ENCODE data around the gene CHST11.

The CHST11 gene

GRCh38 chr12:104718304-104718929, 261.7 kb downstream of the CHST11 start:
- no peaks in the 10 kb centered on the region for H3K36me3 ChIP-seq (ENCODE audit: control insufficient read depth in 1 of 2, insufficient read depth in 2 of 2, low read length in 2 of 2)
- H3K4me1 ChIP-seq (ENCODE audit: control insufficient read depth in 1 of 2, insufficient read depth in 2 of 2, low read length in 2 of 2), result peaks cover 13 to 22% of the 10 kb centered on the region in 2 donors
- no peak overlapping the region for H3K4me3 ChIP-seq (ENCODE audit: low read depth in 1 of 2, low read length in 2 of 2)
- H3K9me3 ChIP-seq (ENCODE audit: control insufficient read depth in 1 of 2, low read length in 2 of 2), result no peaks in the 10 kb centered on the region
- no peaks in the 10 kb centered on the region for H3K27me3 ChIP-seq (ENCODE audit: control insufficient read depth in 1 of 2, insufficient read depth in 2 of 2, low read length in 2 of 2)
- H3K9ac ChIP-seq (ENCODE audit: low read depth in 1 of 2, low read length in 2 of 2), result no peak overlapping the region
- no peak overlapping the region for H3K27ac ChIP-seq (ENCODE audit: low read depth, low read length)

- Histone ChIP-seq H3K27me3 (ENCODE audit: control insufficient read depth in 1 of 2, insufficient read depth in 2 of 2, low read length in 2 of 2) (no peaks in the 10 kb centered on the region), H3K9ac (ENCODE audit: low read depth in 1 of 2, low read length in 2 of 2) (peak overlapping the region in 1 of 2 donors; percentile 17), H3K9me3 (ENCODE audit: control insufficient read depth in 1 of 2, low read length in 2 of 2) (no peaks in the 10 kb centered on the region), H3K4me1 (ENCODE audit: control insufficient read depth in 1 of 2, insufficient read depth in 2 of 2, low read length in 2 of 2) (peaks cover 13 to 22% of the 10 kb centered on the region in 2 donors), H3K27ac (ENCODE audit: low read depth, low read length) (peak overlapping the region; percentile 55), H3K4me3 (ENCODE audit: low read depth in 1 of 2, low read length in 2 of 2) (peak overlapping the region; percentile 43 to 50), H3K36me3 (ENCODE audit: control insufficient read depth in 1 of 2, insufficient read depth in 2 of 2, low read length in 2 of 2) (no peaks in the 10 kb centered on the region)
These were observed 263.1 kb downstream of the CHST11 start for GRCh38 chr12:104719700-104720338.

- H3K27ac ChIP-seq (ENCODE audit: low read depth, low read length), result peak overlapping the region; percentile 55
- H3K4me1 ChIP-seq (ENCODE audit: control insufficient read depth in 1 of 2, insufficient read depth in 2 of 2, low read length in 2 of 2), result peaks cover 13 to 22% of the 10 kb centered on the region in 2 donors
- no peaks in the 10 kb centered on the region for H3K36me3 ChIP-seq (ENCODE audit: control insufficient read depth in 1 of 2, insufficient read depth in 2 of 2, low read length in 2 of 2)
- H3K4me3 ChIP-seq (ENCODE audit: low read depth in 1 of 2, low read length in 2 of 2), result peak overlapping the region; percentile 43 to 50
- H3K9me3 ChIP-seq (ENCODE audit: control insufficient read depth in 1 of 2, low read length in 2 of 2), result no peaks in the 10 kb centered on the region
- H3K9ac ChIP-seq (ENCODE audit: low read depth in 1 of 2, low read length in 2 of 2), result peak overlapping the region; percentile 33 to 37
- H3K27me3 ChIP-seq (ENCODE audit: control insufficient read depth in 1 of 2, insufficient read depth in 2 of 2, low read length in 2 of 2), result no peaks in the 10 kb centered on the region
These were observed 263.7 kb downstream of the CHST11 start for GRCh38 chr12:104720339-104721038.

GRCh38 chr12:104721039-104721405, 264.3 kb downstream of the CHST11 start:
- no peaks in the 10 kb centered on the region for H3K9me3 ChIP-seq (ENCODE audit: control insufficient read depth in 1 of 2, low read length in 2 of 2)
- peak overlapping the region; percentile 16 for H3K27ac ChIP-seq (ENCODE audit: low read depth, low read length)
- H3K9ac ChIP-seq (ENCODE audit: low read depth in 1 of 2, low read length in 2 of 2), result peak overlapping the region; percentile 33 to 37
- H3K4me1 ChIP-seq (ENCODE audit: control insufficient read depth in 1 of 2, insufficient read depth in 2 of 2, low read length in 2 of 2), result peaks cover 13 to 22% of the 10 kb centered on the region in 2 donors
- H3K36me3 ChIP-seq (ENCODE audit: control insufficient read depth in 1 of 2, insufficient read depth in 2 of 2, low read length in 2 of 2), result no peaks in the 10 kb centered on the region
- H3K4me3 ChIP-seq (ENCODE audit: low read depth in 1 of 2, low read length in 2 of 2), result peak overlapping the region in 1 of 2 donors; percentile 1
- no peaks in the 10 kb centered on the region for H3K27me3 ChIP-seq (ENCODE audit: control insufficient read depth in 1 of 2, insufficient read depth in 2 of 2, low read length in 2 of 2)

GRCh38 chr12:104721936-104722335, 265.2 kb downstream of the CHST11 start:
- H3K4me1 ChIP-seq (ENCODE audit: control insufficient read depth in 1 of 2, insufficient read depth in 2 of 2, low read length in 2 of 2), result peaks cover 15 to 22% of the 10 kb centered on the region in 2 donors
- no peaks in the 10 kb centered on the region for H3K9me3 ChIP-seq (ENCODE audit: control insufficient read depth in 1 of 2, low read length in 2 of 2)
- no peak overlapping the region for H3K4me3 ChIP-seq (ENCODE audit: low read depth in 1 of 2, low read length in 2 of 2)
- H3K27me3 ChIP-seq (ENCODE audit: control insufficient read depth in 1 of 2, insufficient read depth in 2 of 2, low read length in 2 of 2), result no peaks in the 10 kb centered on the region
- H3K27ac ChIP-seq (ENCODE audit: low read depth, low read length), result no peak overlapping the region
- no peak overlapping the region for H3K9ac ChIP-seq (ENCODE audit: low read depth in 1 of 2, low read length in 2 of 2)
- no peaks in the 10 kb centered on the region for H3K36me3 ChIP-seq (ENCODE audit: control insufficient read depth in 1 of 2, insufficient read depth in 2 of 2, low read length in 2 of 2)

GRCh38 chr12:104722601-104723534, 266.1 kb downstream of the CHST11 start:
- H3K4me1 ChIP-seq (ENCODE audit: control insufficient read depth in 1 of 2, insufficient read depth in 2 of 2, low read length in 2 of 2), result peaks cover 19 to 22% of the 10 kb centered on the region in 2 donors
- no peaks in the 10 kb centered on the region for H3K27me3 ChIP-seq (ENCODE audit: control insufficient read depth in 1 of 2, insufficient read depth in 2 of 2, low read length in 2 of 2)
- no peak overlapping the region for H3K9ac ChIP-seq (ENCODE audit: low read depth in 1 of 2, low read length in 2 of 2)
- no peaks in the 10 kb centered on the region for H3K36me3 ChIP-seq (ENCODE audit: control insufficient read depth in 1 of 2, insufficient read depth in 2 of 2, low read length in 2 of 2)
- H3K27ac ChIP-seq (ENCODE audit: low read depth, low read length), result no peak overlapping the region
- H3K4me3 ChIP-seq (ENCODE audit: low read depth in 1 of 2, low read length in 2 of 2), result no peak overlapping the region
- H3K9me3 ChIP-seq (ENCODE audit: control insufficient read depth in 1 of 2, low read length in 2 of 2), result no peaks in the 10 kb centered on the region

GRCh38 chr12:104723895-104724294, 267.1 kb downstream of the CHST11 start:
- H3K27ac ChIP-seq (ENCODE audit: low read depth, low read length), result no peak overlapping the region
- H3K36me3 ChIP-seq (ENCODE audit: control insufficient read depth in 1 of 2, insufficient read depth in 2 of 2, low read length in 2 of 2), result no peaks in the 10 kb centered on the region
- H3K27me3 ChIP-seq (ENCODE audit: control insufficient read depth in 1 of 2, insufficient read depth in 2 of 2, low read length in 2 of 2), result no peaks in the 10 kb centered on the region
- no peaks in the 10 kb centered on the region for H3K9me3 ChIP-seq (ENCODE audit: control insufficient read depth in 1 of 2, low read length in 2 of 2)
- H3K4me3 ChIP-seq (ENCODE audit: low read depth in 1 of 2, low read length in 2 of 2), result no peak overlapping the region
- H3K4me1 ChIP-seq (ENCODE audit: control insufficient read depth in 1 of 2, insufficient read depth in 2 of 2, low read length in 2 of 2), result peaks cover 19 to 22% of the 10 kb centered on the region in 2 donors
- no peak overlapping the region for H3K9ac ChIP-seq (ENCODE audit: low read depth in 1 of 2, low read length in 2 of 2)

GRCh38 chr12:104724992-104725585, 268.3 kb downstream of the CHST11 start:
- H3K4me1 ChIP-seq (ENCODE audit: control insufficient read depth in 1 of 2, insufficient read depth in 2 of 2, low read length in 2 of 2), result peaks cover 10 to 14% of the 10 kb centered on the region in 2 donors
- no peaks in the 10 kb centered on the region for H3K27me3 ChIP-seq (ENCODE audit: control insufficient read depth in 1 of 2, insufficient read depth in 2 of 2, low read length in 2 of 2)
- no peaks in the 10 kb centered on the region for H3K9me3 ChIP-seq (ENCODE audit: control insufficient read depth in 1 of 2, low read length in 2 of 2)
- no peak overlapping the region for H3K4me3 ChIP-seq (ENCODE audit: low read depth in 1 of 2, low read length in 2 of 2)
- H3K36me3 ChIP-seq (ENCODE audit: control insufficient read depth in 1 of 2, insufficient read depth in 2 of 2, low read length in 2 of 2), result no peaks in the 10 kb centered on the region
- H3K27ac ChIP-seq (ENCODE audit: low read depth, low read length), result no peak overlapping the region
- H3K9ac ChIP-seq (ENCODE audit: low read depth in 1 of 2, low read length in 2 of 2), result no peak overlapping the region

- H3K27ac ChIP-seq (ENCODE audit: low read depth, low read length), result no peak overlapping the region
- H3K36me3 ChIP-seq (ENCODE audit: control insufficient read depth in 1 of 2, insufficient read depth in 2 of 2, low read length in 2 of 2), result no peaks in the 10 kb centered on the region
- no peaks in the 10 kb centered on the region for H3K9me3 ChIP-seq (ENCODE audit: control insufficient read depth in 1 of 2, low read length in 2 of 2)
- no peak overlapping the region for H3K9ac ChIP-seq (ENCODE audit: low read depth in 1 of 2, low read length in 2 of 2)
- no peak overlapping the region for H3K4me3 ChIP-seq (ENCODE audit: low read depth in 1 of 2, low read length in 2 of 2)
- H3K27me3 ChIP-seq (ENCODE audit: control insufficient read depth in 1 of 2, insufficient read depth in 2 of 2, low read length in 2 of 2), result no peaks in the 10 kb centered on the region
- H3K4me1 ChIP-seq (ENCODE audit: control insufficient read depth in 1 of 2, insufficient read depth in 2 of 2, low read length in 2 of 2), result peaks cover 10 to 14% of the 10 kb centered on the region in 2 donors
These were observed 268.9 kb downstream of the CHST11 start for GRCh38 chr12:104725610-104726009.
